ENCODE measurements around the gene PALD1. TPM values are rescaled to one million over a fixed set of nuclear protein-coding genes. Genes with fewer than 3 reads are reported as not detected.
A peak's percentile ranks its signal among the peaks of the same experiment; 100 is the strongest.
"Not testable (repeated sequence)": the region's sequence is repeated elsewhere in the genome, so short reads cannot be mapped to it uniquely, and the experiment has no call there.

Gene PALD1
- polyA plus RNA-seq, 1 donor from 2014 or later = 0.08 TPM

GRCh38 chr10:70578371-70578947, 99.9 kb downstream of the PALD1 start:
- Mint-ChIP-seq H3K9me3 (no peaks in the 10 kb centered on the region), H3K36me3 (no peaks in the 10 kb centered on the region), H3K4me3 (peak overlapping the region in 2 of 4 donors; percentile 72 to 80), H3K27me3 (no peaks in the 10 kb centered on the region), H3K4me1 (peaks cover 39 to 40% (median 40%) of the 10 kb centered on the region in 3 donors), H3K27ac (peak overlapping the region in 2 of 3 donors; percentile 19 to 84)

GRCh38 chr10:70579234-70580002, 100.9 kb downstream of the PALD1 start:
- Mint-ChIP-seq H3K4me3 (no peak overlapping the region), H3K36me3 (no peaks in the 10 kb centered on the region), H3K4me1 (peaks cover 37 to 39% (median 39%) of the 10 kb centered on the region in 3 donors), H3K27me3 (no peaks in the 10 kb centered on the region), H3K27ac (peak overlapping the region; percentile 58 to 83 (median 76)), H3K9me3 (no peaks in the 10 kb centered on the region)

- H3K36me3 Mint-ChIP-seq, H3K27me3 Mint-ChIP-seq, H3K27ac Mint-ChIP-seq, H3K9me3 Mint-ChIP-seq, H3K4me3 Mint-ChIP-seq: not testable (repeated sequence)
- H3K4me1 Mint-ChIP-seq = peaks cover 29 to 32% (median 30%) of the 10 kb centered on the region in 3 donors
Observed at GRCh38 chr10:70581176-70581575, 102.6 kb downstream of the PALD1 start.

DNA sequence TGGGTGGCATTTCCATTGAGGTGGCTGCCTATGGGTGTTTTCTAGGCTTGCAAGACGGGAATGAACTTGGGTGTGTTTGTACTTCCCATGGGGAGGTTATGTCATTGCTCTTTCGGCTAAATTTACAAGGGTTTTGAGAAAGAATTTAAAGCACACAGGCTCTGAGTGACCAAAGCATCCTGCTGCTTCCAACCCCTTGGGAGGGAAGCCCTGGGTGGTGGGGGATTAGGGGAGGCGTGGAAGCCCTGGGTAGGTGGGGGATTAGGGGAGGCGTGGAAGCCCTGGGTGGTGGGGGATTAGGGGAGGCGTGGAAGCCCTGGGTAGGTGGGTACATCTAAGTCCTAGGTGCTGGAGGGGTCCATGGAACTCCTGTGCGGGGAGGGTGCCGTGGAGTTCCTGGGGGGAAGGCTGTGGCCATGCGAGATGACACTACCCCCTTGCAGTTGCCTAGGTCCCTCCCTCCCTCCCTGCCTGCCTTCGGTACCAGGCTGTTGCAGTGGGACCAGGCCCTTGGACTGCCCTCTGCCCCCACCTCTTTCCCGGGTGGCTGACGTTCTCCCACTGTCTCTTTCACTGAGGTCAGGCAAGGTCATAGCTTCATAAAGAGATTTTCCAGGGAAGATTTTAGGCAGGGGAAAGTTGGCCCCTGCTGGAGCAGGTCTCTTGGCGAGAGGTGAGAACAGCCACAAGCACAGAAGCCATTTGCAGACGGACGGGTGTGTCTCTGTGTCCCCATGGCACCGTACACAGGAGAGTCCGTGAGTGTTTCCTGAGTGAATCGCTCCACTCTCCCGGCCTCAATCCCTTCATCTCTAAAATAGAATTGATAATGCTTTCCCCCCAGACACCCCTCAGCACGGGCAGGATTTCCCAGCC, 104.5 kb downstream of the PALD1 start:
- Mint-ChIP-seq H3K27me3 (no peaks in the 10 kb centered on the region), H3K27ac (no peak overlapping the region), H3K4me3 (no peak overlapping the region), H3K36me3 (no peaks in the 10 kb centered on the region), H3K4me1 (peaks cover 17 to 22% (median 18%) of the 10 kb centered on the region in 3 donors), H3K9me3 (no peaks in the 10 kb centered on the region)

DNA sequence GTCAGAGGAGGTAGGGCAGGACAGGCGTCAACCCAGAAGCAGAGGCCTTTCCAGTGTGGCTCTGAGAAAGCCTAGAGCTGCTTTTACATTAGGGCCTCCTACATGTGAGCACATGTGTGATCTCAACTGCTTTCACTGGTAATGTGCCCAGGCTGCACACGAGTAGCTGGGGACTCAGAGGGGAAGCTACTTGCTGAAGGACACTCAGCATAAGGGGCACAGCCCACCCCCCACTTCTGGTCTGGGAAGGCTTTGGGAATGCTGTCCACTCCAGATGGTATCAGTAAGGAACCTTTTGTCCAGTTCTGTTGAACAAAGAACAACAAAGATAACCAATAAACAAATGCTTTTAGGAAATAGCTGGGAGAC, 105.1 kb downstream of the PALD1 start:
- Mint-ChIP-seq H3K36me3 (no peaks in the 10 kb centered on the region), H3K27me3 (no peaks in the 10 kb centered on the region), H3K27ac (no peak overlapping the region), H3K9me3 (no peaks in the 10 kb centered on the region), H3K4me1 (peaks cover 12 to 16% (median 13%) of the 10 kb centered on the region in 3 donors), H3K4me3 (no peak overlapping the region)

- peaks cover 6 to 9% (median 9%) of the 10 kb centered on the region in 3 donors for H3K4me1 Mint-ChIP-seq
- H3K4me3 Mint-ChIP-seq = no peak overlapping the region
- H3K27ac Mint-ChIP-seq = no peak overlapping the region
- H3K36me3 Mint-ChIP-seq = no peaks in the 10 kb centered on the region
- no peaks in the 10 kb centered on the region for H3K9me3 Mint-ChIP-seq
- H3K27me3 Mint-ChIP-seq = peaks cover 4% of the 10 kb centered on the region
Observed at GRCh38 chr10:70584366-70584765, 105.8 kb downstream of the PALD1 start.

GRCh38 chr10:70584909-70585544, 106.5 kb downstream of the PALD1 start:
- Mint-ChIP-seq H3K4me1 (peaks cover under 1 to 3% (median 2%) of the 10 kb centered on the region in 3 donors), H3K27ac (no peak overlapping the region), H3K36me3 (no peaks in the 10 kb centered on the region), H3K27me3 (peaks cover 9% of the 10 kb centered on the region), H3K4me3 (no peak overlapping the region), H3K9me3 (no peaks in the 10 kb centered on the region)

DNA sequence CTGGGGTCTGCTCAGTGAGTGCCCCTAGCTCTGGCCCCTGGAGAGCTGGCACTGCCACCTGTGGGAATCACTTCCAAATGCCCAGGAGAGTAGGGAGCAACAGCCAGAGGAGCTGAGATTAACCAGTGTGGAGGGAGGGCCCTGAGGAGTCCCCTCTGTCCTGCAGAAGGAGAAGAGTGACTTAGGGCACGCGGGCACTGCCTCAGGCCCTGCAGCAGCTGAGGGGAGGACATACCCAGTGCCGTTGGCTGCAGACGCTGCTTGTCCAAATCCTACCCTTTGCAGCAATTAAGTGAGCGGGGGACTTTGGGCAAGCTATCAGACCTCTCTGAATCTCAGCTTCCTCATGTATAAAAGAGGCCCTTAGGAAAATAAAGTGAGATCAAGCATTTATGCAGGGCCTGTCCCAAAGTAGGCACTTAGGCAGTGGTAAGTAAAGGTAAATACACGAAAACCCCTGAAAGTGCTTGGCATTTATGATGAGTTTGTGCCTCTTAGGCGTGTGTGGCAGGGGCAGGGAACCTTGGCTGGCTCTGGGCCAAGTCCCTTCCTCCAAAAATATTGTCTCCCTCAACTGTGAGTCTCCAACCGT, 107.1 kb downstream of the PALD1 start:
- H3K27ac Mint-ChIP-seq = no peak overlapping the region

DNA sequence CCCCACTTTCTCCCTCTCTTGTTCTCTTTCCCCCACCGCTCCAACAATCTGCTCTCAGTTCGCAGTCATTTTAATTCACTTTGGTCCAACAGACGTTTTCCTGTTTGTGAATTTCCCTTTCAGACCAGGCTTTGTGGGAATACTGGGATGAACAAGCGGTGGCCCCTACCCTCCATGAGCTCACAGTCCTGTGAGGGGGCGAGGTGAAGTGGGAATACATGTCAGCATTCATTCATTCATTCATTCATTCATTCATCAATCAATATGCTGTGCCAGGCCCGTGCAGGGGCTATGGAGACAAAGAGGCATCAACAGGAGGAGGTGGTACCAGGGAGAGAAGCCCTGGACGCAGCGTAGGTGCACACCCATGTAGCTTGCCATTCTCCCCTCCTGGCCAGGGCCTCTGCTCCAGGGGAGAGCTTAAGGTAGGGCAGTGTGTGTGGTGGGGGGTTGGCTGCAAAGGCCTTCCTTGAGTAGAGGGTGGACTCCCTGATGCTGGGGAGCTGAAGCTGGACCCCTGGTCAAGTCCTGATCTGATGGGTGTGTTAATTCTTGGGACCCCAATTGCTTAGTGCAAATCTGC, 107.9 kb downstream of the PALD1 start:
- Mint-ChIP-seq H3K27ac (no peak overlapping the region), H3K27me3 (peaks cover 12% of the 10 kb centered on the region), H3K36me3 (no peaks in the 10 kb centered on the region), H3K4me3 (no peak overlapping the region), H3K9me3 (no peaks in the 10 kb centered on the region), H3K4me1 (peaks cover 0 to 2% (median 0%) of the 10 kb centered on the region in 3 donors)

More for the DNA sequence above, 107.1 kb downstream of the PALD1 start:
- Mint-ChIP-seq H3K27me3 (peaks cover 9% of the 10 kb centered on the region), H3K36me3 (no peaks in the 10 kb centered on the region), H3K9me3 (no peaks in the 10 kb centered on the region), H3K4me3 (no peak overlapping the region), H3K4me1 (peaks cover 0 to 2% (median 0%) of the 10 kb centered on the region in 3 donors)

- Mint-ChIP-seq H3K27me3 (peaks cover 14% of the 10 kb centered on the region), H3K9me3 (no peaks in the 10 kb centered on the region), H3K4me1 (peaks cover 0 to 2% (median 0%) of the 10 kb centered on the region in 3 donors), H3K36me3 (no peaks in the 10 kb centered on the region), H3K4me3 (no peak overlapping the region), H3K27ac (peak overlapping the region in 1 of 3 donors; percentile 39)
Observed at GRCh38 chr10:70587045-70587658, 108.6 kb downstream of the PALD1 start.

GRCh38 chr10:70588255-70588654, 109.7 kb downstream of the PALD1 start:
- H3K27ac Mint-ChIP-seq = no peak overlapping the region

DNA sequence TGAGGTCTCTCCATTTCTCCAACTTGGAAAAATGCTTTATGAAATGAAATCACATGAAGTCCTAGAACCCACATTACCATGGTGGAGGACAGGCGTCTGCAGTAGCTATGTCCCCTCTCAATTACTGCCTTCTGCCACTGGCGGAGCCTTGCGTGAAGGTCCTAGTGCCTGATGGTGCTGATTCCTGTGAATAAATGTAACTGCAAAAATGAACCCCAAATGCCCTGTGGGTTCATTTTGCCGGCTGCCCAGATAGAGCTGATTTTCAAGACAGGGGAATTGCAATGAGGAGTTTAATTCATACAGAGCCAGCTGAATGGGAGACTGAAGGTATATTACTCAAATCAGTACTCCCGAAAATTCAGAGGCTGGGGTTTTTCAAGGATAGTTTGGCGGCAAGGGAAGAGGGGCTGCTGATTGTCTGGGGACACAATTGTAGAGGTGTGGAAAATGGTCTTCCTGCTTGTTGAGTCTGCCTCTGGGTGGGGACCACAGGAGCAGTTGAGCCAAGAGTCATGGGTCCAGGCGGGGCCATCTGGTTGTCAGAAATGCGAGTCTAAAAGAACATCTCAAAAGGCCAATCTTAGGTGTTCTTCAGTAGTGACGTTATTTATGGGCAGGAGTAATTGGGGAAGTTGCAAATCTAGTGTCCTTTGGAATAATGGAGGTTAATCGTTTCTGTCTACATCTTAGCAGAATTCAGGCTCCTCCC, 110.4 kb downstream of the PALD1 start:
- Mint-ChIP-seq H3K9me3 (no peaks in the 10 kb centered on the region), H3K4me1 (peaks cover 0 to 4% (median 0%) of the 10 kb centered on the region in 3 donors), H3K27me3 (peaks cover 20% of the 10 kb centered on the region), H3K27ac (no peak overlapping the region), H3K36me3 (no peaks in the 10 kb centered on the region), H3K4me3 (no peak overlapping the region)

More at GRCh38 chr10:70588255-70588654, 109.7 kb downstream of the PALD1 start:
- Mint-ChIP-seq H3K36me3 (no peaks in the 10 kb centered on the region), H3K9me3 (no peaks in the 10 kb centered on the region), H3K27me3 (peaks cover 19% of the 10 kb centered on the region), H3K4me3 (no peak overlapping the region), H3K4me1 (peaks cover 0 to 4% (median 0%) of the 10 kb centered on the region in 3 donors)
